PC-3 (cell line): ENCODE data around the gene DGCR2.

ENCODE experiments used
- CTCF ChIP-seq: fragments of 300-600 bp; sonication (generic); conservative IDR thresholded peaks from 2 replicates; pipeline ENCODE4 v1.5.1; 2017; ENCODE audit warnings: antibody characterized with exemption, low read depth, mild to moderate bottlenecking, low read length
- EZH2 ChIP-seq: fragments of 300-600 bp; sonication (generic); IDR thresholded peaks from one replicate; pipeline ENCODE4 v1.6.1; 2017; ENCODE audit warnings: antibody characterized with exemption, mild to moderate bottlenecking, low read length; ENCODE audit not compliant: unreplicated experiment

DNA sequence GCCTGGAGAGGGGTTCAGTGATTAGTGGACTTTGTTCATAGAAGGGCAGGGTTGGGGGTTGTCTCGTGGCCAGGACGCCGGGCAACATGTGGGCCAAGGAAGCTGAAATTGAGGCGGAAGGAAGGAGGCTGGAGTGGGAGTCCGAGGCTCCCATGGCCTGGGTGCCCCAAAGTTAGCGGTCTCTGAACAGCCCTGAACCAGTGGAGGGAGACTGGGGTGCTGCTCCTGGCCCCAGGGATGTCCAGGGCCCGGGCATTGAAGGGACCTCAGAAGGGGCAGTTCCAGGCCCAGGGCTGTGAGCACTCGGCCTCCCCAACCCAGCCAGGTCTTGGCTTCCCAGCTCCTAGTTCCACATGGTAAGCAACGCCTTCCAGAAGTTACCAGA is 126.9 kb downstream of the DGCR2 start:
- TF ChIP-seq EZH2 (no peak), CTCF (no peak)
